Smooth muscle cell of the brain vasculature (primary cell): Measurements from ENCODE around the gene ZNF385D.
"Not testable (repeated sequence)": the region's sequence is repeated elsewhere in the genome, so short reads cannot be mapped to it uniquely, and the experiment has no call there.

Experiments
- DNase-seq: peaks from one replicate; pipeline ENCODE4 v3.0.0-alpha.2; 2012; ENCODE audit warnings: low read depth, low spot score

ZNF385D gene

GRCh38 chr3:21446945-21447475, 304.0 kb downstream of the ZNF385D start:
- no peak for DNase-seq

GRCh38 chr3:21446027-21446426, 305.0 kb downstream of the ZNF385D start:
- DNase-seq, result no peak

- DNase-seq, result no peak
Observed at GRCh38 chr3:21441821-21442220, 309.2 kb downstream of the ZNF385D start.

- DNase-seq, result no peak
Observed at GRCh38 chr3:21436835-21437234, 314.2 kb downstream of the ZNF385D start.

GRCh38 chr3:21435871-21436270, 315.1 kb downstream of the ZNF385D start:
- DNase-seq, result peak; percentile 83

GRCh38 chr3:21434310-21434709, 316.7 kb downstream of the ZNF385D start:
- no peak for DNase-seq

- DNase-seq, result no peak
Observed at GRCh38 chr3:21433751-21434150, 317.3 kb downstream of the ZNF385D start.

GRCh38 chr3:21426920-21427319, 324.1 kb downstream of the ZNF385D start:
- no peak for DNase-seq

GRCh38 chr3:21425715-21426114, 325.3 kb downstream of the ZNF385D start:
- DNase-seq, result no peak

- DNase-seq, result no peak
Observed at GRCh38 chr3:21421096-21421495, 329.9 kb downstream of the ZNF385D start.

GRCh38 chr3:21417991-21418390, 333.0 kb downstream of the ZNF385D start:
- no peak for DNase-seq

- no peak for DNase-seq
Observed at GRCh38 chr3:21414506-21414905, 336.5 kb downstream of the ZNF385D start.

- no peak for DNase-seq
Observed at GRCh38 chr3:21411058-21411457, 340.0 kb downstream of the ZNF385D start.

- DNase-seq, result no peak
Observed at GRCh38 chr3:21409401-21409800, 341.6 kb downstream of the ZNF385D start.

- DNase-seq, result no peak
Observed at GRCh38 chr3:21407743-21408142, 343.3 kb downstream of the ZNF385D start.

GRCh38 chr3:21405671-21406667, 345.0 kb downstream of the ZNF385D start:
- DNase-seq, result no peak

- no peak for DNase-seq
Observed at GRCh38 chr3:21398461-21398860, 352.5 kb downstream of the ZNF385D start.

GRCh38 chr3:21393683-21394311, 357.2 kb downstream of the ZNF385D start:
- DNase-seq, result no peak

GRCh38 chr3:21392526-21392925, 358.5 kb downstream of the ZNF385D start:
- no peak for DNase-seq

GRCh38 chr3:21390856-21391255, 360.2 kb downstream of the ZNF385D start:
- DNase-seq, result no peak

GRCh38 chr3:21390136-21390535, 360.9 kb downstream of the ZNF385D start:
- no peak for DNase-seq

- not testable (repeated sequence) for DNase-seq
Observed at GRCh38 chr3:21387142-21387826, 363.7 kb downstream of the ZNF385D start.
